ENCODE results near the gene EXD3.

EXD3 gene

GRCh38 chr9:137394866-137395665, 27.9 kb downstream of the EXD3 start:
- no peak overlapping the region for H3K9ac ChIP-seq (ENCODE audit: low read length)
- no peak overlapping the region for H3K4me3 ChIP-seq (ENCODE audit: low read depth, low read length)
- no peaks in the 10 kb centered on the region for H3K27me3 ChIP-seq (ENCODE audit: control insufficient read depth, insufficient read depth, low read length)
- 0 out of 2 replicates have a peak, but pooled peaks cover 4% of the 10 kb centered on the region for H3K9me3 ChIP-seq (ENCODE audit: control insufficient read depth, insufficient read depth, low read depth, low read length)
- H3K27ac ChIP-seq (ENCODE audit: low read depth, low read length): no peak overlapping the region
- H3K36me3 ChIP-seq (ENCODE audit: control insufficient read depth, insufficient read depth, low read length): no peaks in the 10 kb centered on the region; the same call in 1 of the 2 replicates
- H3K4me1 ChIP-seq (ENCODE audit: control insufficient read depth, insufficient read depth, low read length): no peaks in the 10 kb centered on the region

- Histone ChIP-seq H3K27ac (ENCODE audit: low read depth, low read length) (no peak overlapping the region), H3K4me1 (ENCODE audit: control insufficient read depth, insufficient read depth, low read length) (no peaks in the 10 kb centered on the region), H3K9ac (ENCODE audit: low read length) (no peak overlapping the region), H3K36me3 (ENCODE audit: control insufficient read depth, insufficient read depth, low read length) (no peaks in the 10 kb centered on the region; the same call in 1 of the 2 replicates), H3K4me3 (ENCODE audit: low read depth, low read length) (no peak overlapping the region), H3K27me3 (ENCODE audit: control insufficient read depth, insufficient read depth, low read length) (no peaks in the 10 kb centered on the region), H3K9me3 (ENCODE audit: control insufficient read depth, insufficient read depth, low read depth, low read length) (0 out of 2 replicates have a peak, but pooled peaks cover 4% of the 10 kb centered on the region)
These were observed 29.5 kb downstream of the EXD3 start for GRCh38 chr9:137393176-137394150.

GRCh38 chr9:137392232-137393007, 30.5 kb downstream of the EXD3 start:
- Histone ChIP-seq H3K27me3 (ENCODE audit: control insufficient read depth, insufficient read depth, low read length) (no peaks in the 10 kb centered on the region), H3K9me3 (ENCODE audit: control insufficient read depth, insufficient read depth, low read depth, low read length) (0 out of 2 replicates have a peak, but pooled peaks cover 1% of the 10 kb centered on the region), H3K4me1 (ENCODE audit: control insufficient read depth, insufficient read depth, low read length) (no peaks in the 10 kb centered on the region), H3K27ac (ENCODE audit: low read depth, low read length) (no peak overlapping the region), H3K36me3 (ENCODE audit: control insufficient read depth, insufficient read depth, low read length) (no peaks in the 10 kb centered on the region; the same call in 1 of the 2 replicates), H3K9ac (ENCODE audit: low read length) (no peak overlapping the region), H3K4me3 (ENCODE audit: low read depth, low read length) (no peak overlapping the region)

GRCh38 chr9:137391411-137391754, 31.6 kb downstream of the EXD3 start:
- H3K36me3 ChIP-seq (ENCODE audit: control insufficient read depth, insufficient read depth, low read length): no peaks in the 10 kb centered on the region; the same call in 1 of the 2 replicates
- no peaks in the 10 kb centered on the region for H3K27me3 ChIP-seq (ENCODE audit: control insufficient read depth, insufficient read depth, low read length)
- H3K9ac ChIP-seq (ENCODE audit: low read length): no peak overlapping the region
- no peaks in the 10 kb centered on the region for H3K4me1 ChIP-seq (ENCODE audit: control insufficient read depth, insufficient read depth, low read length)
- no peak overlapping the region for H3K4me3 ChIP-seq (ENCODE audit: low read depth, low read length)
- no peak overlapping the region for H3K27ac ChIP-seq (ENCODE audit: low read depth, low read length)
- no peaks in the 10 kb centered on the region for H3K9me3 ChIP-seq (ENCODE audit: control insufficient read depth, insufficient read depth, low read depth, low read length)

- no peak overlapping the region for H3K4me3 ChIP-seq (ENCODE audit: low read depth, low read length)
- no peaks in the 10 kb centered on the region for H3K4me1 ChIP-seq (ENCODE audit: control insufficient read depth, insufficient read depth, low read length)
- no peaks in the 10 kb centered on the region for H3K36me3 ChIP-seq (ENCODE audit: control insufficient read depth, insufficient read depth, low read length)
These were observed 32.2 kb downstream of the EXD3 start for GRCh38 chr9:137390553-137391410.

GRCh38 chr9:137389428-137389746, 33.6 kb downstream of the EXD3 start:
- Histone ChIP-seq H3K9ac (ENCODE audit: low read length) (no peak overlapping the region), H3K36me3 (ENCODE audit: control insufficient read depth, insufficient read depth, low read length) (no peaks in the 10 kb centered on the region), H3K27me3 (ENCODE audit: control insufficient read depth, insufficient read depth, low read length) (no peaks in the 10 kb centered on the region), H3K9me3 (ENCODE audit: control insufficient read depth, insufficient read depth, low read depth, low read length) (no peaks in the 10 kb centered on the region), H3K4me1 (ENCODE audit: control insufficient read depth, insufficient read depth, low read length) (no peaks in the 10 kb centered on the region), H3K27ac (ENCODE audit: low read depth, low read length) (no peak overlapping the region), H3K4me3 (ENCODE audit: low read depth, low read length) (no peak overlapping the region)

More at GRCh38 chr9:137390553-137391410, 32.2 kb downstream of the EXD3 start:
- Histone ChIP-seq H3K9ac (ENCODE audit: low read length) (no peak overlapping the region), H3K27me3 (ENCODE audit: control insufficient read depth, insufficient read depth, low read length) (no peaks in the 10 kb centered on the region), H3K27ac (ENCODE audit: low read depth, low read length) (no peak overlapping the region), H3K9me3 (ENCODE audit: control insufficient read depth, insufficient read depth, low read depth, low read length) (no peaks in the 10 kb centered on the region)

GRCh38 chr9:137388589-137389427, 34.2 kb downstream of the EXD3 start:
- Histone ChIP-seq H3K9ac (ENCODE audit: low read length) (no peak overlapping the region), H3K9me3 (ENCODE audit: control insufficient read depth, insufficient read depth, low read depth, low read length) (no peaks in the 10 kb centered on the region), H3K4me3 (ENCODE audit: low read depth, low read length) (no peak overlapping the region), H3K36me3 (ENCODE audit: control insufficient read depth, insufficient read depth, low read length) (no peaks in the 10 kb centered on the region), H3K27ac (ENCODE audit: low read depth, low read length) (no peak overlapping the region), H3K4me1 (ENCODE audit: control insufficient read depth, insufficient read depth, low read length) (no peaks in the 10 kb centered on the region), H3K27me3 (ENCODE audit: control insufficient read depth, insufficient read depth, low read length) (no peaks in the 10 kb centered on the region)

- no peak overlapping the region for H3K27ac ChIP-seq (ENCODE audit: low read depth, low read length)
- H3K4me3 ChIP-seq (ENCODE audit: low read depth, low read length): no peak overlapping the region
- H3K27me3 ChIP-seq (ENCODE audit: control insufficient read depth, insufficient read depth, low read length): no peaks in the 10 kb centered on the region
- H3K4me1 ChIP-seq (ENCODE audit: control insufficient read depth, insufficient read depth, low read length): no peaks in the 10 kb centered on the region
- no peaks in the 10 kb centered on the region for H3K36me3 ChIP-seq (ENCODE audit: control insufficient read depth, insufficient read depth, low read length)
- no peak overlapping the region for H3K9ac ChIP-seq (ENCODE audit: low read length)
- no peaks in the 10 kb centered on the region for H3K9me3 ChIP-seq (ENCODE audit: control insufficient read depth, insufficient read depth, low read depth, low read length)
These were observed 34.9 kb downstream of the EXD3 start for GRCh38 chr9:137387891-137388560.

- Histone ChIP-seq H3K4me1 (ENCODE audit: control insufficient read depth, insufficient read depth, low read length) (peaks cover 3% of the 10 kb centered on the region; the same call in 1 of the 2 replicates), H3K9me3 (ENCODE audit: control insufficient read depth, insufficient read depth, low read depth, low read length) (no peaks in the 10 kb centered on the region), H3K36me3 (ENCODE audit: control insufficient read depth, insufficient read depth, low read length) (no peaks in the 10 kb centered on the region), H3K27me3 (ENCODE audit: control insufficient read depth, insufficient read depth, low read length) (no peaks in the 10 kb centered on the region), H3K9ac (ENCODE audit: low read length) (no peak overlapping the region), H3K27ac (ENCODE audit: low read depth, low read length) (no peak overlapping the region), H3K4me3 (ENCODE audit: low read depth, low read length) (no peak overlapping the region)
These were observed 35.7 kb downstream of the EXD3 start for GRCh38 chr9:137387114-137387890.
